Stimulated activated CD4-positive, alpha-beta T cell treated with anti-CD3 and anti-CD28 coated beads, Interleukin-4, amount 100 ng/mL, for 1 hour (primary cell): ENCODE measurements around the gene ARGLU1.

ENCODE experiments used
- DNase-seq: peaks from one replicate; pipeline ENCODE4 v3.0.0-alpha.2; 2020

The ARGLU1 gene

DNA sequence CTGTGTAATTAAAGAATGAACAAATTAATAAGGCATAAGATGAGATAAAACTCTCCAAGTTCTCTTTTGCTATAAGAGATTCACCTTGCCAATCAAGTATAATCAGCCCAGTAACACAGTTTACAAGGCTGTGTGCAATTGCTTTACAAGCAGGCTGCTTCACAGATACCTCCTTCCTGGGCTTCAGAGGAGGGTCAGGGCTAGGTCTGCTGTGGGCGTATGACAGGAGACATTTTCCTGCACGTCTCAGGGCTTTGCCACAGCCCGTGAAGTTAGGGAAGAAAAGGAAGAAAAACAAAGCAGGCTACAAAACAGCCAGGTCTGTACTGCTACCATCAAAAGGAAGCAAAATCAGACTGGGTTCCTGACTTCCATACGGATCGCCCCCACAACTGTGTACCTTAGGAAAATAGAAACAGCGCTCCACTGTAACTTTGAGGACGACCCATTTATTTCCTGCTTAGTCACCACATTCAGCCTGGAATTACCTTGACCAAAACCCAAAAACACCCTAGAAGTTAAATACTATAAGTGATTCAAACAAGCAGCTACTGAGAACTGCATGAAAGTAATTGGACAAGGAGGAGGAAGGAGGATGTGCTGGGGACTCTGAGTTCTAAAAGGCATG, 44.9 kb downstream of the ARGLU1 start:
- DNase-seq: no peak

DNA sequence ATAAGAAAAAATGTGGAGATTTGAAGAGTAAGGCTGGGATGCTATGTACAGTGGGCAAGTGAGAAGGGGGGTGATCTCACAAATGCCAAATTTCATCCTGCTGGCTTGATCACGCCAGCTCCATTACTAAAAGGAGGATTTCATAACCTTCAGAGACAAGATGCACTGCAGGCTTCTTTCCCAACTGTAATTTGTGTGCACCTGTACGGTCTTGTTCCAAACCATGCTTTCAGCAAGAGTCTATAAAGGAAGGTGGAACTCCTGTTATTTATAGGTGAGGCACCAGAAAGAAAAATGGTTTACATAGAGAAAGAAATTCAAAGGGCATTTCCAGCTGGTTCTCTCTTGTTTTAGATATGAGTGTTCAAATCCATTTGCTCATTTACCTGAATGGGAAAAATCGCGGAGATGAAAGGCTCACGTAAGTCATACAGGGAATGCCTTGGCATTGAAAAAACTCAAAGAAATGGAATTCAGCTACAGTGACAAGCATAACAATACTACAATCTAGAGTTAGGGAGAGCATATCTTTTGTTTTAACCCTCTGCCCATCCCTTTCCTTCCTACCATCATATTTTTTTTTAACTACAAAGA, 45.7 kb downstream of the ARGLU1 start:
- DNase-seq: no peak

DNA sequence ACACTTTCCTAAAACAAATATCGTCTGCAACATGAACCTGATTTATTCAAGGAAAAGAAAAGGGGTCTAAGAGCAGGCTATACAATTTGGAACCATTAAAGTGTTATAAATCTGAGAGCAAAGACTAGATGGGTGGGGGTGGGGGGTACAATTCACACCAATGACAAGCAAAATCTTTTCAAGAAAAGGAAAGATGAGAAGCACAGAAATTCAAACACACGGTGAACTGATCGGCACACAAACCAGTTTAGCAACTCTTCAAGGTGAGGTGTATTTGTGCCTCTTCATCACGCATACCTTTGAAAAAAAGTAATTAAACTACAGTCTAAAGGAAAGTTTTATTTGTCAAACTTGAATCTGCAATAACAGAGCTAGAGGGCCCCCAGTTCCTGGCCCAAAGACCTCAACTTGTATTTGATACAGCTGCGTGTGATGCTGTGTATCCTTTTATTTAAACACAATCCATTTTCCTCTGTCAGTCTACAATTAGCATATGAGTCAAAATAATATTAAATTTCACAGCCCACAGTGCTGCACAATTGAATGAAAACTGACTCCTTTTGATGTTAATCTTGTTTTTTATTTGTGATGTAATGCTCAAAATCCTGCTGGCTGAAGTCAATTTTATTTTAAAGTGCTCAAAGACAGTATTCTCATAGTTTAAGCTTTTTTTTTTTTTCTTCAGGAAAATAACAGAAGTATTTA, 46.7 kb downstream of the ARGLU1 start:
- DNase-seq: no peak

DNA sequence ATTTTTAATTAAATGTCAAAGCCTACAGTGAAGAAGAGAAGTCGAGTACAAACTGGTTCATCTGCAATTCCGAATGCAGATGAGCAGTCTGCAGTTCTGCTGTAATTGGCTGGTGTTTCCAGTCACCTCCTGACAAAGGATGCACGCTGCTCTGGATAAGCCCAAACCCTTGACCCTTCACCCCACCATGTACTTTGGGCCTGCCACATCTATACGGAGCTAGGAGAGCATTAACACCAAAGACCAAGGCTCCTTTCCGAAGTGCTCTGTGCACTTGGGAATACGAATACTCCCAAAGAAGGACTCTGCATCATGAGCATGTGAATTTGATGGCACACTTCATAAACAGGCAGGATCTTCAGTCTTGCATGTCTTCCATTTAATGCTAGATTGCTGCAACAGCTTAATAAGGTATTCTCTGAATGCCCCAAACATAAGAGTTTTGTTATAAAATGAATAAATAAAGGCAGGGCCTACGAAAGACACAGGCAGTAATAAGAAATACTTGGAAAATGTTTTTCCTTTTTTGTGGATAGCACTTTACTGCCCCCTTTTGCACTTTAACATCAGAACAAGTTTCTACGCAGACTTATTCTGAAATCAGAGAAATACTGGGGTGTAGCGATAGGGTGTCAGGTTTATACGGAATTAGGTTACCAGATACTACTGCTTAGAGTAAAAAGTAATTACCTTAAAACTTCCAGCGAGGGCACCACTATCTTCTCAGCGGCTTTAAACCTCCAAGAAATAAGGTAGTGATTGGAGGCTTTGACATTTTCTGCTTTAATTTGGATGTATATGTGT, 47.5 kb downstream of the ARGLU1 start:
- no peak for DNase-seq

DNA sequence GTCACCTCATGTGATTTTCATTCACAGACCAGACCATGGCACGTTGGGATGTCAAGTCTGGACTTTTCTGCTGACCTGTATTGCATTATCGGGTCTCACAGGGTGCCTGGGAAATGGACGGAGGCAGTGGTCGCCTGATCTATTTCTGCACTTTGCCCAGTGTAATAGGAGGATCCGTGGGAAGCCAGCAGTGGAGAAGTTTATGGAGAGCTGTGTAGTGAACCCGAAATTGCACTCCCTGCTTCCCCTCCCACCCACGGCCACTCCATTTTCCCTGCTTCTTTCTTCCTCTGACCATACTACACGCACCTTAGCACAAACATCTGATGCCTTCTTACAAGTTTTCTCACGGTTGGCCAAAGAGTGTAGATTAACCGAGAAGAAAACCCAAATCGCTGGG, 49.4 kb downstream of the ARGLU1 start:
- no peak for DNase-seq

DNA sequence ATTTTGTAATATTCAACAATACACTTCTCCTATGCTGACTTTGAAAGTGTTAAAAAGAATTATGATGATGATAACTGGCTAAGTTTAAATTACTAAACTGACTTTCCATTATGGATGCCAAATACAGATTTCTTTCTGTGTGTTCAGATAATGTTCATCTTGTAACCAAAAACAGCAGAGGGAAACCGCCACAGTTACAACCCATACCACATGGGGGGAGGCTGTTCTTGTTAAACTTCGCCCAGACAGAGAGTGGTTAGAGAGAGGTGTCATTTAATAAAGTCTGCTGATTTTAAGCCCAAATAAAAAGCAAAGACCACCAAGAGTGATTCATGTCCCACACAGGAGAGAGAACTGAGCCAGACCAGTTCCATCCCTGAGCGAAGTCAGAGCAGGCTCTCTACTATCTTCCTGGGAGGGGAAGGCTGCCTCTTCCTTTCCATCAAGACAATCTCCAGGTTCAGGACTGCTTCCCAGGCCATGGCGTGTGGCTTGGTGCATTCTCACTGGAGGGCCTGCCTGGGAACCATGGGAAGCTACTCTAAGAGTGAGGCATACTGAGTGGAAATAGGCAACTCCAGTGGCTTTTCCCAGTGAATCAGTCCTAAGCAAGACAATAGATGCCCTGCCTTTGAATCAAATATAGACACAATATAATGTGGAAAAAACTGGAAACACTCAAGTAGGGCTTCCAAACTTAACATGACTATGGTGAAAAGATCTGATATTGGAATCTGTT, 50.7 kb downstream of the ARGLU1 start:
- no peak for DNase-seq

DNA sequence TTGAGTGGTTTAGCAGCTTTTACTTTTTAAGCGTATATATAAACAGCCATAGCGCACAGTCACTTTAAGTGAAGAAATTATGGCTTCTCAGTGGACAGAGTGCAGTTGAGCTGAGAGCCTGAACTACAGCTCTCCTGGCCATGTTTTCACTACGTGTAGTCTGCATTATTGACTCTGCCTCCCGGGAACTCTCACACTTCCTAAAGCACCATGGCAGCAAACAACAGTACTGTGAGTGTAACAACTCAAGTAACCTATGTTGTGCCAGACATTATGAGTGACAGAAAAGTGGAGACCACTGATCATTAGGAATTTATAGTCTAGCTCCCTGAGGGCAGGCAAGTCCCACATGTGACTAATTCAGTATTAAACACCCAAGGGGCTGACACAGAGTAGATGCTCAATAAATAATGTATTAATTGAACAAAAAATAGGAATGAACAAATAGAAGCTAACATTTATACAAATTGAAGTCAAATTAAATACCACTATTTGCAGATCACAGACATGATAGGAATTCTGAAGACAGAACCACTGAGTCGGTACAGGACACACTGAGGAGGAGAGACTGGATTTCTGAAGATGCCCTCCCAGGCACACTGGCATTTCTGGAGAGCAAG, 52.2 kb downstream of the ARGLU1 start:
- DNase-seq: no peak

DNA sequence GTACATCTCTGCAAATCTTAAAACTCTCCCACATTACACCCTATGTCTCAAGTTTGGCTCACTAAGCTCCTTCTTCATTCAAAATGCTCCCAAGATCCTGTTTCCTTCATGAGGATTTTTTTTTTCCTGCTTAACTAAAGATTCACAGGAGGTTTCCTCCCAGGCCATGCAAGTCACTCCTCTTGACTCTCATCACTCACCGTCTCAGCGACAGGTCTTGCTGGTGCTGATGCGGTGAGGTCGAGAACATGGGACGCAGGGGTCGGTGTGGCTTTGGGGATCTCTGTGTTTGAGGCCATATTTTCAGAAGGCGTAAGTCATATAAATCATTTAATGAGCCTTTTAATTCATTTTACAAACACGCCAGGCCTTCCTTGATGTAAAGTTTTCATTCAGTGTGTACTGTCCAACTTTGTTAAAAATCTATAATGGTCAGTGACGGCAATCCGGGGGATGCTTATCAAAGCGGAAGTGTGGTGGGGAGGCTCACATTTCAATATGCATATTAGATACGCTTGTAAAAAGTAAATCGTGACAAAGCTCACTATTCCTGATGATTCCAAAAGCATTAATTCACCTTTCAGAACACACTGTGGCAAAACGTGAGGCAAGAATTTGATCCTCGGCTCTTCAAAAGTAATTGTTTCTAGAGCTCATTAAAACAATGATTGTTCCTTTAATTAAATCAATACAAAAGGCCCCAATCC, 52.9 kb downstream of the ARGLU1 start:
- no peak for DNase-seq

DNA sequence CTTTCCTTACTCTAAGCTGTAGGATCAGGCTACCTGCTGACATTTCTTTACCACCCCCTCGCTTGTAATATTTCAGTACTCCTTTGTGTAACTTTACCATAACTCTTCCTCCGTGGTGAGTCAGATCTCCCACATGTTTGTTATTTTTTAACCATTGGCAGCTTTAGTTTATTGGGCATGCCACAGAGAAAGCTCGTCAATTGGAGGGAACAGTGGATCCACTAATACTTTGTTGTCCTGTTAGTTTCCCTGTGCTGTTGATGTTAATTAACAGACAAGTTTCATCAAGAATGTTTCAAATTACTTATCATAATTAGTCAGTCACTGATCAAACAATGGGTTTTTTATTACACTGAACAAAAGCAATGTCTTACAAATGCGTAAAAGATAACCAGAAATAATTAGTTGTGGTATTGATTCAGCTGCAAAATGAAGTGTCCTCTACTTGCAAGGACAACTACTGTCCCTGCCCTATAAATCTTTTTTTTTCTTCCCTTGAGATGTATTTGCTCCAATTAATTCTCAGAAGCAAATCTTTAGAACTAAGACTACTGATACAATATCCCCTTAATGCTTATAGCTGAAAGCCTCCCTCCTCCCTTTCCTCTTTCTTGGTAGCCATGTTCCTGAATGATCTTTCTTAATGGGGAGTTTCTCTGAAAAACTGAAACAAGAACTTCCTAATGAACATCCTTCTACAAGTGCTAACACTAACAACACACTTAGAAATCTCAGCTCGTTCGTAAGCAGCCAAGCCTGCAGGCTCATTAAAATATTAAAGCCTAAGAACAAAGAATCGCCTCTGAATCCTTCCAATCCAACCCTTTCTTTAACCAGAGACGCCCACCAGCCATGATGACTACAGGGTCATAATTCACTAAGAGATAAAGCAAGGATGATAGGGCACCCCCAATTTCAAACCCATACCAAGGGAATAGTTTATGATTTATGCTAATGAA, 54.6 kb downstream of the ARGLU1 start:
- no peak for DNase-seq

DNA sequence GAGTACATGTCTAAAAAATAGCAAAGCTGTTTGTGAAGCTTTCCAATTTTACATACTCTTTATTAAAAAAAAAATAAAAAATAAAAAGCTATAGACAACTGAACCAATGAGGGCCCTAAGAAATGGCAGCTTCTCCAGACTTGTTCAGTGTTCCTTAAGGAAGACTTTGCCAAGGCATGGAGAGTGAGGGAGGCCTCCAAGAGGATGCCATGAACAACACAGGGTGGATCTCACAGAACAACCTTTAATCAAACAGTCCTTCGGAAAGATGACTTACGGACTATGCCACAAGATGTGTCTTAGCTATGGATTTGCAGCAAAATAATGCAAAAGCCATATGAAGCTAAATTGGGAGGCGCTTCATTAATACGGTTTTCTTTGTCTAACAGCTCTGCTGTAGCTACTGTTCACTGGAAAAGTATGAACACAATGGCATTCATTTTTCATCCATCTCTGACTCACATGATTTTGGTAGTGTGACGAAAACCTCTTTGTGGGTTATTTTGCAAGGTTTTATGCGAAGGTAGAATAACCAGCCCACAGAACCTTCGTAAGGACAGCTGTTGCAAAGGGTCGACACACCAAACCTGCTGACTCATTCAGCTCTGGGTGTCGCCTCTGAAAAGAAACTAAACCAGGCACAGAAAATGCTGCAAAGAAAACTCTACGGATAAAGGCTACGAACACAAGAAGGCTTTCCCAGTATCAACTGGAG, 60.2 kb downstream of the ARGLU1 start:
- DNase-seq: no peak

DNA sequence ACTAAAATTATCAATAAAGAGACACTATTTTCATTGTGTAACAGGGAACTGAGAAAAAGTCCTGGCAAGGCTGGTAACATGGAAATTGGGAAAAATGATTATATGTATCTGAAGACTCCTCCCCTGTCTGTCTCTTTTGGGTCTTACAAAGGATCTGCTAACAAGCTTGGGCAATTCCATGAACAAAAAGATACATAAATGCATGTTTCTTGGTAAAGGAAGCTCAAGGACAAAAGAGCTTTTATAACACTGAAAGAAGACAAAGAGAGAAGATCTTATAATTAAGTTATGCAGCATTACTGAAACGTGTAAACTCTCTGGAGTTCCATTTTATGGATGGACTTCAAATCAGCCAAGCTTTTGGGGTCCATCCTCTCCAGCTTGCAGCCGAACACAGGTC, 61.7 kb downstream of the ARGLU1 start:
- DNase-seq: no peak

DNA sequence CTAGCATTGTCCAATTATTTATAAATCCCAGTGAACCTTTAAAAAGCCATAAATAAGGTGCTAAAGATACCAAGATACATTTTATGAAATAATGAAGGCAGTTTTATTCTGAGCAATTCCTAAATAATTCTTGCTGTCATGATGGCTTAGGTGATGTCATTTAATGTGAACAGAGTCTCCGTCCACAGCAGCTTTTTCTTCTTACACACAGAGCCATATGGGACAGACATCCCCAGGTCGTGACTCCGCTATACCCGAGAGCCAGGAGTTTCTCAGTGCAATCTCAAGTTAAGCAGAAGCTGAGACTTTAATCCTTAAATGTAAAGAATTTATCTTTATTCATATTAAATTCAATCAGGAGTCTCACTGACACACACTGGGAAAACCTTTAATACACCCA, 62.2 kb downstream of the ARGLU1 start:
- DNase-seq: no peak

DNA sequence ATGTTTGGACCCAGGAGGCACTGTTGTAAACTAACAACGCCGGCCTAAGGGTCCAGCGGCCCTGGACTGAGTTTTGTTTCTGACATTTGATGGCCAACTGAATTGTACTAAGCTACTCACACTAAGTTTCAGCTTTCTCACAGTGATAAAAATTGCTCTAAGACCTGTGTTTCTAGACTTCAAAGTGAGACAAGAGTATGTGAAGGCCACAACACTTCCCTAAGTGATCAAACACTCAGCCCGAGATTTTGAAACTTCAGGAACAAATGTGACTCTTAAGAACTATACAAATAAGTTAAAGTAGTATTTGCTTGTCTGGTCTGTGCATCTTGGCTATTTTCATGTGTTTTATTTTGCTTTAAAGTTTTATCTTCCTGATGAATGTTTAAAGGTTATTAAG, 62.6 kb downstream of the ARGLU1 start:
- DNase-seq: no peak

DNA sequence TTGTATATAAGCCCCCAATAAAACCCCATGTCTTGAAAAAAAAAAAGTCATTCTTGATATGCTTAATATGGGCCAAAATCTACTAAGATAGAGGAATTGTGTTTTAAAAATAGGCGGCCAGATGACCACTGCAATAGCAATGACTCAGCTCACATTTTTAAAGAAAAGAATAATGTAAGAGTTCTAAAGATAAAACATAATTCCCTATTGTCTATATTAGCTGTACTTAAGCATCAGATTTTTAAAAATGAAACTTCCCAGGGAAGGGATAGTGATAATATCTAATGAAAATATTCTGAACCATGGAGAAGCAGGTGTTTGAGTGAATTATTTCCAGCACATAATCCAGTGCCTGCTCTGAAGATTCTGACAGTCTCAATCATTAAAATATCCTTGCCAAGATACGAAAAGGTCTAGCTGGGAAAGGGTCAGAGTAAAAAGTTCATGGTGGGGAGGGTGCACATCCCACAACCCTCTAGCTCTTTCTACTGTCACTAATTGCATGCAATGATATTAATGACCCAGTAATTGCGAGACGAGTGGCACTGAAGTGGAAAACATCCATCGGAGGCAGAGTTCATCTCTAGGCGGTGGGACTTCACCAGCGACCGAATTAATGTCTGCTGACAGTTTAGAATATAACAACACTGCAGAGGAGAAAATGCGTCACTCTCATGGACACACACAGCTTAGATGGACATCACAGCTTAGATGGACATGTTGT, 64.0 kb downstream of the ARGLU1 start:
- no peak for DNase-seq

DNA sequence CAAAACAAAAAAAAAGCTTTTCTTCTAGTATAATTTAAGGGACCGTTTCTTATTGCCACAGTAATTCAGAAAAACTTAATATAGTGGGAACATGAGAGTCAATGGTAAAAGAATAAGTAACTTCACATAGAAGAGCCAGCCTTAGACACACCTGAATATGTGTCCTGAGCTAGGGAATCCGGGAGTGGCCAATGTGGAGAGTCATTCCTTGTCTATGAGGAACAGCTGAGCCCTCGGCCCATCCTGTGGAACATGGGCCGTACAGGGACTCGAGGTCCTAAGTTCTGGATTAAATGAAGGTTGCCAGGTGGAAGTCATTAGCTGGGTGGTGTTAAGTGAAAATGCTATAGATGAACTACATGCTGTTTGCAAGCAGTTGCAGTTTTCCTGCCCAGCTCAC, 64.7 kb downstream of the ARGLU1 start:
- DNase-seq: no peak

DNA sequence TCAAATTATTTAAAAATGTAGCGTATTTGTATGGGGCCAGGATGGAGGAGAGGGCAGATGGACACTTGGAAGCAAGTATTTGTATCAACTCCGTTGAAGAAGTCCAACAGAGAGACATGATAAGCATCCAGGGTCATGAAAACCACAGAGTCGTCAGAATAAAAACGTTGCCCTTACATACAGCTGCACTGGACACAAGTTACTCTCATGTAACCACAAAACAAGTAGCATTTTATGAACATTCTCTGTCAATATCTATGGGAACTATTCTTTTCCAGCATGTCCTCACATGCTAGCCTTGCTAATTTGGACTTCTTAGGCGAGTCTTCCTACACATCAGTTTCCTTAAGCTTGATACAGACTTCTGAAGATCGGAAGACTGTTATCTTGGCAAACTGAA, 67.5 kb downstream of the ARGLU1 start:
- no peak for DNase-seq

DNA sequence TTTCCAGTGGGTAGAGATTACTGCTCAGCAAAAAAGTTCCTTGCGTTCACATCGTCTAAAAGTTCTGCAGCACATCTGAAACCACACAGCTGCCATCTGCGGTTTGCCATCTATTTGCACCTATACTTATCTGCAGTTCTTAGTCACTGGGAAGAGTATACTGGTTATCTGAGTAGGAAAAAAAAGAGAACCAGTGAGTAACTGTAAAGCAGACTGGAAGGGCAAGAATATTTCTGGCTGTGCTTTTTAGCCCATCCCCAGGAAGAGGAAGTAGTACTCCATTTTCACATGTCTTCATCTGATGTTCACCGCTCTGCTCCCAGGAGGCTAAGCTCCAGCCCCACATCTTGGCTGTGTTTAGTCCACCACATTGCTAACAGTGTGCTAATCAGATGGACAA, 68.0 kb downstream of the ARGLU1 start:
- DNase-seq: no peak

DNA sequence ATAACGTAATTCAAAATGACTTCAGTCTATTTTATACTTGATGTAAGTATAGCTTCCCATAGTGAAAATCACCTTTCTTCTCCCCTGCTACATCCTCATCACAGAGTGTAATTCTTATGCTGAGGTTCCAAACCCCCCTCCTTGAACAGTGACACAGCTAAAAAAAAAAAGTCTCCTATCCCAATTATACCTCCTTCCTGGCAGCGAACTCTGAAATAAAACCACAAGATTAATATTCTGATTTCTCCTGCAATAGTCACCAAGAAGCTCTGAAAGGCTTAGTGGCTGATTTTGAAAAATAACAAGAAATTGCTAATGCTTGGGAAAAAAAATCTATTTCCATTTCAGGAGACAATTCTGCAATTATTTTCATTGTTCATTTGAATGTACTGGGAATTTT, 68.8 kb downstream of the ARGLU1 start:
- no peak for DNase-seq

DNA sequence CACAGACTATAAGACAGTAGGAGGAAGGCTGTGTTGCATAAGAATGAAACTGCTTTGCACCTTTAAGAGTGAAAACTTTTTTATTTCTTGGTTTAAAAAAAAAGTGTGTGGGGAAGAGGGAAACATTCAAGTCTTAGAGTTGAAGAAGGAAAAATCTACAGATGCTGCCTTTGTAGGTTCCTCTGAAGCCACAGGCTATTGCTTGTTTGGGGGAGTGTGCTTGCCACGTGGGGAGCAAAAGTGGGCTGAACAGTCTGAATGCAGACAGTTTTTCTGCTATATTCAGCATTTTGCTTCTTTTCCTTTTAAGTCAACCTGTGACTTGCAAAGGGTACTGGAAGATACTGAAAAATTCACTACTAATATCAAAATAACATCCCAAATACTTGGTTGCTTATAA, 69.4 kb downstream of the ARGLU1 start:
- no peak for DNase-seq
